ENCODE results near the gene RIPOR2. TPM values are rescaled to one million over a fixed set of nuclear protein-coding genes. Genes with fewer than 3 reads are reported as not detected.
A peak's percentile ranks its signal among the peaks of the same experiment; 100 is the strongest.
"Not testable (repeated sequence)": the region's sequence is repeated elsewhere in the genome, so short reads cannot be mapped to it uniquely, and the experiment has no call there.

Gene RIPOR2
- total RNA-seq, 1 donor from 2014 or later: 17.0 TPM

- DNase-seq (ENCODE audit: low spot score) (no peak), ATAC-seq (peak; percentile 41)
- intact Hi-C loops (cut with DNase I): no loop called here
Observed at GRCh38 chr6:24930431-24930871, 5.3 kb downstream of the RIPOR2 start.

GRCh38 chr6:24929242-24929641 lies 6.5 kb downstream of the RIPOR2 start:
- DNase-seq (ENCODE audit: low spot score) (no peak), ATAC-seq (peak; percentile 55)
- intact Hi-C loops (cut with DNase I): loop anchor here (10.0 kb wide), 1 partner anchor 1994 kb away; no protein-coding TSS in a partner anchor

- intact Hi-C loops (cut with DNase I): loop anchor here (10.0 kb wide), 1 partner anchor 1993 kb away; no protein-coding TSS in a partner anchor
- ATAC-seq: no peak
- DNase-seq (ENCODE audit: low spot score): no peak
Observed at GRCh38 chr6:24927985-24928745, 7.6 kb downstream of the RIPOR2 start.

- DNase-seq (ENCODE audit: low spot score): no peak
- ATAC-seq: no peak
- intact Hi-C loops (cut with DNase I): loop anchor here (10.0 kb wide), 1 partner anchor 1993 kb away; no protein-coding TSS in a partner anchor
Observed at GRCh38 chr6:24927277-24927955, 8.3 kb downstream of the RIPOR2 start.

- not testable (repeated sequence) for ATAC-seq; DNase-seq (ENCODE audit: low spot score)
- intact Hi-C loops (cut with DNase I): loop anchor here (10.0 kb wide), 1 partner anchor 1992 kb away; no protein-coding TSS in a partner anchor
Observed at GRCh38 chr6:24926647-24927046, 9.1 kb downstream of the RIPOR2 start.

GRCh38 chr6:24926192-24926591 lies 9.6 kb downstream of the RIPOR2 start:
- intact Hi-C loops (cut with DNase I): loop anchor here (10.0 kb wide), 1 partner anchor 1991 kb away; no protein-coding TSS in a partner anchor
- no peak for ATAC-seq
- DNase-seq (ENCODE audit: low spot score): no peak

- intact Hi-C loops (cut with DNase I): loop anchor here (10.0 kb wide), 1 partner anchor 1991 kb away; no protein-coding TSS in a partner anchor
- DNase-seq (ENCODE audit: low spot score) (no peak), ATAC-seq (no peak)
Observed at GRCh38 chr6:24925661-24926060, 10.1 kb downstream of the RIPOR2 start.

GRCh38 chr6:24924580-24925356 lies 11.0 kb downstream of the RIPOR2 start:
- intact Hi-C loops (cut with DNase I): loop anchor here (10.0 kb wide), 1 partner anchor 1990 kb away; no protein-coding TSS in a partner anchor
- DNase-seq (ENCODE audit: low spot score): no peak
- no peak for ATAC-seq

GRCh38 chr6:24923885-24924401 lies 11.8 kb downstream of the RIPOR2 start:
- intact Hi-C loops (cut with DNase I): loop anchor here (10.0 kb wide), 1 partner anchor 1989 kb away; no protein-coding TSS in a partner anchor
- ATAC-seq: no peak
- DNase-seq (ENCODE audit: low spot score): no peak

GRCh38 chr6:24922814-24923213 lies 12.9 kb downstream of the RIPOR2 start:
- intact Hi-C loops (cut with DNase I): loop anchor here (10.0 kb wide), 1 partner anchor 1988 kb away; no protein-coding TSS in a partner anchor
- DNase-seq (ENCODE audit: low spot score) (no peak), ATAC-seq (no peak)

GRCh38 chr6:24922170-24922569 lies 13.6 kb downstream of the RIPOR2 start:
- DNase-seq (ENCODE audit: low spot score) (no peak), ATAC-seq (no peak)
- intact Hi-C loops (cut with DNase I): loop anchor here (10.0 kb wide), 1 partner anchor 1987 kb away; no protein-coding TSS in a partner anchor

- DNase-seq (ENCODE audit: low spot score): no peak
- ATAC-seq: no peak
- intact Hi-C loops (cut with DNase I): loop anchor here (10.0 kb wide), 1 partner anchor 1985 kb away; no protein-coding TSS in a partner anchor
Observed at GRCh38 chr6:24920136-24920535, 15.6 kb downstream of the RIPOR2 start.

- ATAC-seq (peak; percentile 81), DNase-seq (ENCODE audit: low spot score) (no peak)
- intact Hi-C loops (cut with DNase I): no loop called here
Observed at GRCh38 chr6:24919056-24919892, 16.5 kb downstream of the RIPOR2 start.

GRCh38 chr6:24918641-24919055 lies 17.1 kb downstream of the RIPOR2 start:
- intact Hi-C loops (cut with DNase I): no loop called here
- ATAC-seq: no peak
- no peak for DNase-seq (ENCODE audit: low spot score)

- no peak for ATAC-seq
- DNase-seq (ENCODE audit: low spot score): no peak
- intact Hi-C loops (cut with DNase I): no loop called here
Observed at GRCh38 chr6:24916496-24916895, 19.3 kb downstream of the RIPOR2 start.

- no peak for DNase-seq (ENCODE audit: low spot score)
- no peak for ATAC-seq
- intact Hi-C loops (cut with DNase I): no loop called here
Observed at GRCh38 chr6:24915641-24916040, 20.1 kb downstream of the RIPOR2 start.

GRCh38 chr6:24914082-24914481 lies 21.7 kb downstream of the RIPOR2 start:
- intact Hi-C loops (cut with DNase I); ATAC-seq; DNase-seq (ENCODE audit: low spot score): not testable (repeated sequence)

Measured in sciatic nerve (tissue), 2 donors.